HepG2 (cell line): ENCODE measurements around the gene ST3GAL2. TPM values are rescaled to one million over a fixed set of nuclear protein-coding genes. Genes with fewer than 3 reads are reported as not detected.

Experiments used
- DR1 ChIP-seq: sonication (generic); formaldehyde crosslinking; IDR thresholded peaks from 2 replicates; pipeline ENCODE4 v1.8.0; 2021; ENCODE audit warnings: mild to moderate bottlenecking, missing genetic modification reagents, inconsistent platforms
- GATA4 ChIP-seq: sonication (generic); IDR thresholded peaks from 2 replicates; pipeline ENCODE4 v1.6.1; 2016; ENCODE audit warnings: antibody characterized with exemption, low read depth, borderline replicate concordance
- HNRNPH1 ChIP-seq: fragments of 200-400 bp; formaldehyde crosslinking; optimal IDR thresholded peaks from 2 replicates; pipeline ENCODE3; 2017; ENCODE audit warnings: mild to moderate bottlenecking, low read depth, low read length
- HOXD1 ChIP-seq: sonication (generic); formaldehyde crosslinking; IDR thresholded peaks from 2 replicates; pipeline ENCODE4 v1.5.0; 2020; ENCODE audit warnings: missing genetic modification reagents
- POLR2A ChIP-seq, 2 experiments: IDR thresholded peaks; 2 replicates each; pipeline ENCODE4 v1.6.1; 2011; ENCODE audit warnings: low read depth in 2 of 2, low read length in 2 of 2, mild to moderate bottlenecking in 1 of 2, moderate library complexity in 1 of 2; ENCODE audit not compliant: insufficient read depth in 1 of 2
- POLR2AphosphoS5 ChIP-seq: IDR thresholded peaks from 2 replicates; pipeline ENCODE4 v1.6.1; 2012; ENCODE audit warnings: low read depth, low read length
- REL ChIP-seq: sonication (generic); formaldehyde crosslinking; conservative IDR thresholded peaks from 2 replicates; pipeline ENCODE4 v1.8.0; 2022; ENCODE audit warnings: mild to moderate bottlenecking, missing genetic modification reagents, moderate library complexity
- SP2 ChIP-seq: sonication (generic); formaldehyde crosslinking; IDR thresholded peaks from 2 replicates; pipeline ENCODE4 v1.5.1; 2020; ENCODE audit warnings: mild to moderate bottlenecking, missing genetic modification reagents
- SRSF9 ChIP-seq: fragments of 200-400 bp; formaldehyde crosslinking; IDR thresholded peaks from 2 replicates; pipeline ENCODE4 v1.6.1; 2018; ENCODE audit warnings: borderline replicate concordance, mild to moderate bottlenecking, low read depth, low read length; ENCODE audit not compliant: insufficient read depth, poor library complexity, severe bottlenecking
- ZBTB7A ChIP-seq: sonication (generic); formaldehyde crosslinking; IDR thresholded peaks from 2 replicates; pipeline ENCODE4 v1.8.0; 2022; ENCODE audit warnings: mild to moderate bottlenecking, missing genetic modification reagents
- ZMYM2 ChIP-seq: sonication (generic); formaldehyde crosslinking; IDR thresholded peaks from 2 replicates; pipeline ENCODE4 v1.8.0; 2022; ENCODE audit warnings: mild to moderate bottlenecking, missing genetic modification reagents
- ZNF605 ChIP-seq: sonication (generic); formaldehyde crosslinking; IDR thresholded peaks from 2 replicates; pipeline ENCODE4 v1.8.0; 2022; ENCODE audit warnings: mild to moderate bottlenecking, missing genetic modification reagents
- ZNF607 ChIP-seq: sonication (generic); formaldehyde crosslinking; IDR thresholded peaks from 2 replicates; pipeline ENCODE4 v1.5.1; 2020; ENCODE audit warnings: missing genetic modification reagents, mild to moderate bottlenecking, borderline replicate concordance
- polyA plus RNA-seq, 8 experiments: library from polyadenylated mRNA; depleted of rRNA in 3 of 8; stranded (reverse) in 7 of 8; unstranded in 1 of 8; fragments of >200 nt; fragmentation: Illumina TruSeq in 4 of 8; extraction: Trizol in 4 of 8; gene quantifications; 2 replicates each; pipeline versions ENCODE4 v1.2.1 to v1.2.3, GENCODE V29; 2011 to 2016; ENCODE audit warnings: low read depth in 4 of 8, missing spikeins in 1 of 8, mixed read lengths in 1 of 8; ENCODE audit not compliant: insufficient read depth in 1 of 8
- total RNA-seq, 5 experiments: library from RNA; depleted of rRNA; stranded (reverse); fragments of >200 nt; fragmentation: Illumina TruSeq; extraction: Trizol; gene quantifications; 2 replicates each; pipeline ENCODE4 v1.2.3, GENCODE V29; 2016; ENCODE audit warnings: low read depth in 1 of 5
- TF ChIP-seq, protein P1 (sequence below): sonication (generic); formaldehyde crosslinking; conservative IDR thresholded peaks from 2 replicates; pipeline ENCODE4 v1.8.0; 2022; ENCODE audit warnings: mild to moderate bottlenecking, moderate library complexity, missing genetic modification reagents
- TF ChIP-seq, protein P2 (sequence below): sonication (generic); formaldehyde crosslinking; IDR thresholded peaks from 2 replicates; pipeline ENCODE4 v1.4.0; 2020; ENCODE audit warnings: low read depth, missing genetic modification reagents
- TF ChIP-seq, protein P3 (sequence below): IDR thresholded peaks from 2 replicates; pipeline ENCODE4 v1.6.1; 2018; ENCODE audit warnings: missing genetic modification reagents
- TF ChIP-seq, protein P4 (sequence below): sonication (generic); formaldehyde crosslinking; IDR thresholded peaks from 2 replicates; pipeline ENCODE4 v1.9.0; 2022; ENCODE audit warnings: low read depth, missing genetic modification reagents
- TF ChIP-seq, protein P5 (sequence below): sonication (generic); formaldehyde crosslinking; IDR thresholded peaks from 2 replicates; pipeline ENCODE4 v1.5.1; 2020; ENCODE audit warnings: mild to moderate bottlenecking, moderate library complexity, missing genetic modification reagents

Gene ST3GAL2
- total and polyA plus RNA-seq, 2 of the 13 experiments (the other 11 are each of a cell fraction or from before 2014, with no cell fraction given): 16.3 to 24.9 TPM

DNA sequence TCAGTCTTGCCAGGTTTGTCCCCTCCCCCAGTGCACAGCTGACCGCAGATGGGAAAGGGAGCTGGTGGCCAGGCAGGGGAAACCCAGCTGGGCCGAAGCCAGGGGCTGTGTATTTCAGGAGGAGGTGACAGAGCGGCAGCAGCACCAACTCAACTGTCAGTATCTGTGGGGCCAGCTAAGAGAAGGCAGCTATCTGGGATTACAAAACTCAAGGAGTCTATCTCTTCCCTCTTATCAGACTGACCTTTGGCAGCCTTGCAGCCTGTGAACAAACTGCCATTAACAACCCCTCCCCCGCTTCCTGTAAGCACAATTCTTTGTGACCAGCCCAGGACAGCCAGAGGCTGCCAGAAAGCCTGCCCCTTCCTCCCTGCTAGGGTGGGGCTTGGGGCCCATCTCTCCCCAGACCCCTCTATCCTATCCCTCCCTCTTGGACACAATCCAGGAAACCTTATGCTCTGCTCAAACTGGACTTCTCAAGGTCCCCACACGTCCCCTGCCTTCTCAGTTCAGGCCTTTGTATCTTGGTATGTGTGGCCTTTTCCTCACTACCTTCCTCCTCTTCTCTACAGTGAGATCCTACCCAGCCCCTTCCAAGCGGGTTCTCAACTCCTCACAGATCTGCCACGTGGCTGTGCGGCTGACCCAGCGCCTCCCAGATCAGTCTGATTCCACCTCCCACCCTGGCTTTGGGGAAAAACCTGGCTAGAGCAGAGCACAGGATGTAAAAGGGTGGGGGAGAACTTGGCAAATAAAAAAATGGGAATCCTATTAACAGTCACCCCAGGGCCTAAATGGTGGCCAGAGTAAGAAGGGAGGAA lies 10.5 kb downstream of the ST3GAL2 start (continued):
- TF ChIP-seq SRSF9: no peak
- TF ChIP-seq SP2 (CRISPR knock-in tag): no peak
- TF ChIP-seq ZNF607 (CRISPR knock-in tag): peak; percentile 69; the same call in 1 of the 2 replicates
- peak; percentile 82 for TF ChIP-seq ZNF605 (CRISPR knock-in tag)
- TF ChIP-seq, protein P1, sequence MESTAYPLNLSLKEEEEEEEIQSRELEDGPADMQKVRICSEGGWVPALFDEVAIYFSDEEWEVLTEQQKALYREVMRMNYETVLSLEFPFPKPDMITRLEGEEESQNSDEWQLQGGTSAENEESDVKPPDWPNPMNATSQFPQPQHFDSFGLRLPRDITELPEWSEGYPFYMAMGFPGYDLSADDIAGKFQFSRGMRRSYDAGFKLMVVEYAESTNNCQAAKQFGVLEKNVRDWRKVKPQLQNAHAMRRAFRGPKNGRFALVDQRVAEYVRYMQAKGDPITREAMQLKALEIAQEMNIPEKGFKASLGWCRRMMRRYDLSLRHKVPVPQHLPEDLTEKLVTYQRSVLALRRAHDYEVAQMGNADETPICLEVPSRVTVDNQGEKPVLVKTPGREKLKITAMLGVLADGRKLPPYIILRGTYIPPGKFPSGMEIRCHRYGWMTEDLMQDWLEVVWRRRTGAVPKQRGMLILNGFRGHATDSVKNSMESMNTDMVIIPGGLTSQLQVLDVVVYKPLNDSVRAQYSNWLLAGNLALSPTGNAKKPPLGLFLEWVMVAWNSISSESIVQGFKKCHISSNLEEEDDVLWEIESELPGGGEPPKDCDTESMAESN (CRISPR knock-in tag): peak; percentile 99
- TF ChIP-seq, protein P2, sequence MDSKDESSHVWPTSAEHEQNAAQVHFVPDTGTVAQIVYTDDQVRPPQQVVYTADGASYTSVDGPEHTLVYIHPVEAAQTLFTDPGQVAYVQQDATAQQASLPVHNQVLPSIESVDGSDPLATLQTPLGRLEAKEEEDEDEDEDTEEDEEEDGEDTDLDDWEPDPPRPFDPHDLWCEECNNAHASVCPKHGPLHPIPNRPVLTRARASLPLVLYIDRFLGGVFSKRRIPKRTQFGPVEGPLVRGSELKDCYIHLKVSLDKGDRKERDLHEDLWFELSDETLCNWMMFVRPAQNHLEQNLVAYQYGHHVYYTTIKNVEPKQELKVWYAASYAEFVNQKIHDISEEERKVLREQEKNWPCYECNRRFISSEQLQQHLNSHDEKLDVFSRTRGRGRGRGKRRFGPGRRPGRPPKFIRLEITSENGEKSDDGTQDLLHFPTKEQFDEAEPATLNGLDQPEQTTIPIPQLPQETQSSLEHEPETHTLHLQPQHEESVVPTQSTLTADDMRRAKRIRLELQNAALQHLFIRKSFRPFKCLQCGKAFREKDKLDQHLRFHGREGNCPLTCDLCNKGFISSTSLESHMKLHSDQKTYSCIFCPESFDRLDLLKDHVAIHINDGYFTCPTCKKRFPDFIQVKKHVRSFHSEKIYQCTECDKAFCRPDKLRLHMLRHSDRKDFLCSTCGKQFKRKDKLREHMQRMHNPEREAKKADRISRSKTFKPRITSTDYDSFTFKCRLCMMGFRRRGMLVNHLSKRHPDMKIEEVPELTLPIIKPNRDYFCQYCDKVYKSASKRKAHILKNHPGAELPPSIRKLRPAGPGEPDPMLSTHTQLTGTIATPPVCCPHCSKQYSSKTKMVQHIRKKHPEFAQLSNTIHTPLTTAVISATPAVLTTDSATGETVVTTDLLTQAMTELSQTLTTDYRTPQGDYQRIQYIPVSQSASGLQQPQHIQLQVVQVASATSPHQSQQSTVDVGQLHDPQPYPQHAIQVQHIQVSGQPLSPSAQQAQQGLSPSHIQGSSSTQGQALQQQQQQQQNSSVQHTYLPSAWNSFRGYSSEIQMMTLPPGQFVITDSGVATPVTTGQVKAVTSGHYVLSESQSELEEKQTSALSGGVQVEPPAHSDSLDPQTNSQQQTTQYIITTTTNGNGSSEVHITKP (CRISPR knock-in tag): peak; percentile 84
- TF ChIP-seq ZMYM2 (CRISPR knock-in tag): 0 out of 2 replicates have a peak, but pooled peaks have one; percentile 18
- peak; percentile 90; the same call in 1 of the 2 replicates for TF ChIP-seq ZBTB7A
- TF ChIP-seq, protein P3, sequence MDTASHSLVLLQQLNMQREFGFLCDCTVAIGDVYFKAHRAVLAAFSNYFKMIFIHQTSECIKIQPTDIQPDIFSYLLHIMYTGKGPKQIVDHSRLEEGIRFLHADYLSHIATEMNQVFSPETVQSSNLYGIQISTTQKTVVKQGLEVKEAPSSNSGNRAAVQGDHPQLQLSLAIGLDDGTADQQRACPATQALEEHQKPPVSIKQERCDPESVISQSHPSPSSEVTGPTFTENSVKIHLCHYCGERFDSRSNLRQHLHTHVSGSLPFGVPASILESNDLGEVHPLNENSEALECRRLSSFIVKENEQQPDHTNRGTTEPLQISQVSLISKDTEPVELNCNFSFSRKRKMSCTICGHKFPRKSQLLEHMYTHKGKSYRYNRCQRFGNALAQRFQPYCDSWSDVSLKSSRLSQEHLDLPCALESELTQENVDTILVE (CRISPR knock-in tag): peak; percentile 95
- peak; percentile 88 for TF ChIP-seq POLR2AphosphoS5
- TF ChIP-seq REL (CRISPR knock-in tag): no peak
- TF ChIP-seq, protein P4, sequence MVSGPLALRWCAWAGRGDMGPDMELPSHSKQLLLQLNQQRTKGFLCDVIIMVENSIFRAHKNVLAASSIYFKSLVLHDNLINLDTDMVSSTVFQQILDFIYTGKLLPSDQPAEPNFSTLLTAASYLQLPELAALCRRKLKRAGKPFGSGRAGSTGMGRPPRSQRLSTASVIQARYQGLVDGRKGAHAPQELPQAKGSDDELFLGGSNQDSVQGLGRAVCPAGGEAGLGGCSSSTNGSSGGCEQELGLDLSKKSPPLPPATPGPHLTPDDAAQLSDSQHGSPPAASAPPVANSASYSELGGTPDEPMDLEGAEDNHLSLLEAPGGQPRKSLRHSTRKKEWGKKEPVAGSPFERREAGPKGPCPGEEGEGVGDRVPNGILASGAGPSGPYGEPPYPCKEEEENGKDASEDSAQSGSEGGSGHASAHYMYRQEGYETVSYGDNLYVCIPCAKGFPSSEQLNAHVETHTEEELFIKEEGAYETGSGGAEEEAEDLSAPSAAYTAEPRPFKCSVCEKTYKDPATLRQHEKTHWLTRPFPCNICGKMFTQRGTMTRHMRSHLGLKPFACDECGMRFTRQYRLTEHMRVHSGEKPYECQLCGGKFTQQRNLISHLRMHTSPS: peak; percentile 81; the same call in 1 of the 2 replicates
- TF ChIP-seq GATA4: peak; percentile 96
- TF ChIP-seq POLR2A (IDR thresholded peaks at IDR 0.05; ENCODE audit: insufficient read depth in 1 of 2, low read depth in 2 of 2, low read length in 2 of 2): peak; percentile 74 to 75
- TF ChIP-seq HNRNPH1: peak; percentile 61
- TF ChIP-seq HOXD1 (CRISPR knock-in tag): no peak; the same call in 1 of the 2 replicates
- TF ChIP-seq DR1 (CRISPR knock-in tag): 0 out of 2 replicates have a peak, but pooled peaks have one; percentile 18
- TF ChIP-seq, protein P5, sequence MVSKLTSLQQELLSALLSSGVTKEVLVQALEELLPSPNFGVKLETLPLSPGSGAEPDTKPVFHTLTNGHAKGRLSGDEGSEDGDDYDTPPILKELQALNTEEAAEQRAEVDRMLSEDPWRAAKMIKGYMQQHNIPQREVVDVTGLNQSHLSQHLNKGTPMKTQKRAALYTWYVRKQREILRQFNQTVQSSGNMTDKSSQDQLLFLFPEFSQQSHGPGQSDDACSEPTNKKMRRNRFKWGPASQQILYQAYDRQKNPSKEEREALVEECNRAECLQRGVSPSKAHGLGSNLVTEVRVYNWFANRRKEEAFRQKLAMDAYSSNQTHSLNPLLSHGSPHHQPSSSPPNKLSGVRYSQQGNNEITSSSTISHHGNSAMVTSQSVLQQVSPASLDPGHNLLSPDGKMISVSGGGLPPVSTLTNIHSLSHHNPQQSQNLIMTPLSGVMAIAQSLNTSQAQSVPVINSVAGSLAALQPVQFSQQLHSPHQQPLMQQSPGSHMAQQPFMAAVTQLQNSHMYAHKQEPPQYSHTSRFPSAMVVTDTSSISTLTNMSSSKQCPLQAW (CRISPR knock-in tag): peak; percentile 85
